ENCODE results near the gene GABRE.

Gene GABRE

DNA sequence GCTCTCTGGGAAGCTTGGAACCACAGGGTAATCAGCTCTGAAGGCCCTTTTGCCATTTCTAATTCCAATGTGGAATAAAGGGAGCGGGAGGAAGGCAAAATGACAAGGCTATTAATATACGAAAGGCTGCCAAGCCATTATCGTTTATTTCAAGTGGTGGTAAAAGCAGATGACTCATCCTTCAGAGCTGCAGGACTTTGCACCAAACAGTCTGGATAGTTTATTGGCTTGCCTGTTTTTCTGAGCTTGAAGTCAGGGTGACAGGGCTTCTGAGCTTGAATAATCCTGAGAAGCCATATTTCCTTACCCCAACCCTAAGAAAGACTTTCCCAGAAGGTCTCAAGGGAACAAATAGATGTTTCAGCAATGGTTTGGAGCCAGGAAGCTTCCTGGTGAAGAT lies 7.7 kb upstream of the GABRE start:
- Histone ChIP-seq H3K27ac (ENCODE audit: low read length) (no peak overlapping the region), H2AFZ (ENCODE audit: low read length) (no peak overlapping the region), H3K9me3 (replicated peaks; ENCODE audit: insufficient read depth, low read length) (no peaks in the 10 kb centered on the region), H3K9me2 (replicated peaks; ENCODE audit: insufficient read depth, low read length) (no peaks in the 10 kb centered on the region), H3F3A (ENCODE audit: insufficient read depth, low read length) (no peaks in the 10 kb centered on the region), H3K9ac (ENCODE audit: low read length) (no peak overlapping the region), H3K4me3 (ENCODE audit: low read length) (no peak overlapping the region), H3K79me2 (ENCODE audit: low read length) (no peaks in the 10 kb centered on the region), H4K20me1 (ENCODE audit: insufficient read depth, low read length) (no peaks in the 10 kb centered on the region), H3K4me2 (ENCODE audit: low read depth, low read length) (no peak overlapping the region), H3K4me1 (ENCODE audit: low read length) (no peaks in the 10 kb centered on the region), H3K36me3 (replicated peaks; ENCODE audit: insufficient read depth, low read length) (no peaks in the 10 kb centered on the region), H3K27me3 (replicated peaks; ENCODE audit: insufficient read depth, low read length) (no peaks in the 10 kb centered on the region)
- DNase-seq, result no peak
- TF ChIP-seq, protein P1, sequence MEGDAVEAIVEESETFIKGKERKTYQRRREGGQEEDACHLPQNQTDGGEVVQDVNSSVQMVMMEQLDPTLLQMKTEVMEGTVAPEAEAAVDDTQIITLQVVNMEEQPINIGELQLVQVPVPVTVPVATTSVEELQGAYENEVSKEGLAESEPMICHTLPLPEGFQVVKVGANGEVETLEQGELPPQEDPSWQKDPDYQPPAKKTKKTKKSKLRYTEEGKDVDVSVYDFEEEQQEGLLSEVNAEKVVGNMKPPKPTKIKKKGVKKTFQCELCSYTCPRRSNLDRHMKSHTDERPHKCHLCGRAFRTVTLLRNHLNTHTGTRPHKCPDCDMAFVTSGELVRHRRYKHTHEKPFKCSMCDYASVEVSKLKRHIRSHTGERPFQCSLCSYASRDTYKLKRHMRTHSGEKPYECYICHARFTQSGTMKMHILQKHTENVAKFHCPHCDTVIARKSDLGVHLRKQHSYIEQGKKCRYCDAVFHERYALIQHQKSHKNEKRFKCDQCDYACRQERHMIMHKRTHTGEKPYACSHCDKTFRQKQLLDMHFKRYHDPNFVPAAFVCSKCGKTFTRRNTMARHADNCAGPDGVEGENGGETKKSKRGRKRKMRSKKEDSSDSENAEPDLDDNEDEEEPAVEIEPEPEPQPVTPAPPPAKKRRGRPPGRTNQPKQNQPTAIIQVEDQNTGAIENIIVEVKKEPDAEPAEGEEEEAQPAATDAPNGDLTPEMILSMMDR (IDR thresholded peaks at IDR 0.05; ENCODE audit: low read length), result no peak
- TF ChIP-seq EZH2 (optimal IDR thresholded peaks at IDR 0.05; ENCODE audit: low read depth, low read length) (no peak), EZH2phosphoT487 (IDR thresholded peaks at IDR 0.05; ENCODE audit: low read length) (no peak)

GRCh38 chrX:151981129-151981528 lies 6.7 kb upstream of the GABRE start:
- no peak for DNase-seq
- no peak overlapping the region for H3K4me2 ChIP-seq (ENCODE audit: low read depth, low read length)

GRCh38 chrX:151977923-151978322 lies 3.4 kb upstream of the GABRE start:
- Histone ChIP-seq H3F3A (ENCODE audit: insufficient read depth, low read length) (no peaks in the 10 kb centered on the region), H2AFZ (ENCODE audit: low read length) (no peak overlapping the region), H3K4me1 (ENCODE audit: low read length) (no peaks in the 10 kb centered on the region), H3K27me3 (replicated peaks; ENCODE audit: insufficient read depth, low read length) (no peaks in the 10 kb centered on the region), H3K9me3 (replicated peaks; ENCODE audit: insufficient read depth, low read length) (no peaks in the 10 kb centered on the region), H3K4me2 (ENCODE audit: low read depth, low read length) (no peak overlapping the region), H3K36me3 (replicated peaks; ENCODE audit: insufficient read depth, low read length) (no peaks in the 10 kb centered on the region), H3K9ac (ENCODE audit: low read length) (no peak overlapping the region), H4K20me1 (ENCODE audit: insufficient read depth, low read length) (no peaks in the 10 kb centered on the region), H3K27ac (ENCODE audit: low read length) (no peak overlapping the region), H3K4me3 (ENCODE audit: low read length) (no peak overlapping the region), H3K9me2 (replicated peaks; ENCODE audit: insufficient read depth, low read length) (no peaks in the 10 kb centered on the region), H3K79me2 (ENCODE audit: low read length) (no peaks in the 10 kb centered on the region)
- no peak for TF ChIP-seq EZH2phosphoT487 (IDR thresholded peaks at IDR 0.05; ENCODE audit: low read length)
- TF ChIP-seq EZH2 (optimal IDR thresholded peaks at IDR 0.05; ENCODE audit: low read depth, low read length), result no peak
- TF ChIP-seq, protein P1 (IDR thresholded peaks at IDR 0.05; ENCODE audit: low read length), result no peak
- DNase-seq, result no peak

More at GRCh38 chrX:151981129-151981528, 6.7 kb upstream of the GABRE start:
- no peaks in the 10 kb centered on the region for H3K79me2 ChIP-seq (ENCODE audit: low read length)
- H3K36me3 ChIP-seq (replicated peaks; ENCODE audit: insufficient read depth, low read length), result no peaks in the 10 kb centered on the region
- H2AFZ ChIP-seq (ENCODE audit: low read length), result no peak overlapping the region
- no peak overlapping the region for H3K4me3 ChIP-seq (ENCODE audit: low read length)
- no peaks in the 10 kb centered on the region for H3K9me3 ChIP-seq (replicated peaks; ENCODE audit: insufficient read depth, low read length)
- H3K27me3 ChIP-seq (replicated peaks; ENCODE audit: insufficient read depth, low read length), result no peaks in the 10 kb centered on the region
- TF ChIP-seq EZH2phosphoT487 (IDR thresholded peaks at IDR 0.05; ENCODE audit: low read length), result no peak
- TF ChIP-seq, protein P1 (IDR thresholded peaks at IDR 0.05; ENCODE audit: low read length), result no peak
- no peaks in the 10 kb centered on the region for H4K20me1 ChIP-seq (ENCODE audit: insufficient read depth, low read length)
- no peaks in the 10 kb centered on the region for H3K9me2 ChIP-seq (replicated peaks; ENCODE audit: insufficient read depth, low read length)
- H3K9ac ChIP-seq (ENCODE audit: low read length), result no peak overlapping the region
- no peaks in the 10 kb centered on the region for H3F3A ChIP-seq (ENCODE audit: insufficient read depth, low read length)
- H3K4me1 ChIP-seq (ENCODE audit: low read length), result no peaks in the 10 kb centered on the region
- H3K27ac ChIP-seq (ENCODE audit: low read length), result no peak overlapping the region
